ENCODE measurements around the gene FCHSD2.

GRCh38 chr11:72863091-72863490 is 279.0 kb downstream of the FCHSD2 start:
- TF ChIP-seq CTCF (IDR thresholded peaks at IDR 0.05; ENCODE audit: borderline replicate concordance, extremely low read depth, low read length, poor library complexity, severe bottlenecking) (no peak), EZH2 (IDR thresholded peaks at IDR 0.05; ENCODE audit: borderline replicate concordance, low read depth, low read length, severe bottlenecking) (no peak)

All from DND-41 (cell line).